Measurements from ENCODE around the gene TPRG1. TPM values are rescaled to one million over a fixed set of nuclear protein-coding genes. Genes with fewer than 3 reads are reported as not detected.

TPRG1 gene
- total and polyA plus RNA-seq, 4 donors = 1.0 to 46.6 (median 6.9) TPM

GRCh38 chr3:189204167-189204866 lies 32.5 kb downstream of the TPRG1 start:
- no peak overlapping the region for H3K27ac ChIP-seq (ENCODE audit: low read depth in 1 of 2, low read length in 2 of 2)
- no peak for DNase-seq (ENCODE audit: low spot score)
- WGBS = 70% methylated on average over 7 of the region's 7 CpGs
- no peak overlapping the region for H3K4me3 ChIP-seq (ENCODE audit: low read depth in 1 of 3, low read length in 3 of 3)
- H3K36me3 ChIP-seq (ENCODE audit: control insufficient read depth in 4 of 4, insufficient read depth in 3 of 4, low read depth in 1 of 4, low read length in 3 of 4) = peaks cover 0 to 5% (median 3%) of the 10 kb centered on the region in 4 donors
- H3K27me3 ChIP-seq (ENCODE audit: control insufficient read depth in 4 of 4, insufficient read depth in 4 of 4, low read length in 3 of 4) = no peaks in the 10 kb centered on the region
- H3K9ac ChIP-seq (ENCODE audit: low read depth in 1 of 2, low read length in 2 of 2) = no peak overlapping the region
- no peak for TF ChIP-seq HNF4G (IDR thresholded peaks at IDR 0.05)
- no peak for TF ChIP-seq HNF4A (conservative IDR thresholded peaks at IDR 0.05)
- TF ChIP-seq RAD21 (IDR thresholded peaks at IDR 0.05) = no peak
- TF ChIP-seq EGR1 (IDR thresholded peaks at IDR 0.05; ENCODE audit: low read depth in 2 of 2) = no peak
- TF ChIP-seq JUND (IDR thresholded peaks at IDR 0.05) = no peak
- no peak for TF ChIP-seq NR2F2 (IDR thresholded peaks at IDR 0.05)
- TF ChIP-seq CTCF (IDR thresholded peaks at IDR 0.05; ENCODE audit: low read depth, low read length, missing input control) = no peak
- TF ChIP-seq FOXA2 (IDR thresholded peaks at IDR 0.05) = no peak
- TF ChIP-seq GABPA (IDR thresholded peaks at IDR 0.05 in 1 of 2, conservative IDR thresholded peaks at IDR 0.05 in 1 of 2) = no peak
- TF ChIP-seq RXRA (IDR thresholded peaks at IDR 0.05) = no peak
- TF ChIP-seq TAF1 (conservative IDR thresholded peaks at IDR 0.05) = no peak
- no peak for TF ChIP-seq ATF3 (IDR thresholded peaks at IDR 0.05)
- no peaks in the 10 kb centered on the region for H3K9me3 ChIP-seq (ENCODE audit: control insufficient read depth in 4 of 4, low read length in 3 of 4)
- H3K4me1 ChIP-seq (ENCODE audit: control insufficient read depth in 4 of 4, insufficient read depth in 4 of 4, low read length in 3 of 4) = no peaks in the 10 kb centered on the region

- TF ChIP-seq ATF3 (IDR thresholded peaks at IDR 0.05) (no peak), SP1 (IDR thresholded peaks at IDR 0.05) (no peak), YY1 (IDR thresholded peaks at IDR 0.05) (no peak), CTCF (IDR thresholded peaks at IDR 0.05; ENCODE audit: low read depth, low read length, missing input control) (no peak), NR2F2 (IDR thresholded peaks at IDR 0.05) (no peak), RAD21 (IDR thresholded peaks at IDR 0.05) (no peak), FOXA2 (IDR thresholded peaks at IDR 0.05) (no peak), TAF1 (conservative IDR thresholded peaks at IDR 0.05) (no peak), HNF4A (conservative IDR thresholded peaks at IDR 0.05) (no peak), ZBTB33 (IDR thresholded peaks at IDR 0.05) (no peak), EGR1 (IDR thresholded peaks at IDR 0.05; ENCODE audit: low read depth in 2 of 2) (no peak), RXRA (IDR thresholded peaks at IDR 0.05) (no peak)
- H3K27me3 ChIP-seq (ENCODE audit: control insufficient read depth in 4 of 4, insufficient read depth in 4 of 4, low read length in 3 of 4) = no peaks in the 10 kb centered on the region
- peaks cover 0 to 5% (median 3%) of the 10 kb centered on the region in 4 donors for H3K36me3 ChIP-seq (ENCODE audit: control insufficient read depth in 4 of 4, insufficient read depth in 3 of 4, low read depth in 1 of 4, low read length in 3 of 4)
- no peaks in the 10 kb centered on the region for H3K9me3 ChIP-seq (ENCODE audit: control insufficient read depth in 4 of 4, low read length in 3 of 4)
- H3K9ac ChIP-seq (ENCODE audit: low read depth in 1 of 2, low read length in 2 of 2) = no peak overlapping the region
- no peak for DNase-seq (ENCODE audit: low spot score)
- H3K27ac ChIP-seq (ENCODE audit: low read depth in 1 of 2, low read length in 2 of 2) = no peak overlapping the region
- no peaks in the 10 kb centered on the region for H3K4me1 ChIP-seq (ENCODE audit: control insufficient read depth in 4 of 4, insufficient read depth in 4 of 4, low read length in 3 of 4)
- 95% methylated on average over 2 of the region's 2 CpGs for WGBS
- H3K4me3 ChIP-seq (ENCODE audit: low read depth in 1 of 3, low read length in 3 of 3) = no peak overlapping the region
Measured at GRCh38 chr3:189204937-189205336, 33.2 kb downstream of the TPRG1 start.

Data from liver (tissue), 9 donors.